Esophagus squamous epithelium (tissue), 5 donors: Measurements from ENCODE around the gene CHCHD10. TPM values are rescaled to one million over a fixed set of nuclear protein-coding genes. Genes with fewer than 3 reads are reported as not detected.

Experiments used
- DNase-seq: peaks from one replicate; lab custom pipeline; 2025; lab: John Stamatoyannopoulos, UW
- H3K27ac ChIP-seq, 4 donors: fragments of 200-600 bp; sonication (generic); one replicate each; pipeline ENCODE4 v1.5.1; 2016 to 2019; ENCODE audit warnings: mild to moderate bottlenecking in 1 of 4
- H3K27me3 ChIP-seq, 4 donors: fragments of 200-600 bp; sonication (generic); 1 replicate in 3 of 4; 2 replicates in 1 of 4; pipeline versions ENCODE4 v1.5.1 to v1.6.0; 2017 to 2021; ENCODE audit warnings: antibody characterized with exemption in 1 of 4
- H3K36me3 ChIP-seq, 3 donors: fragments of 200-600 bp; sonication (generic); one replicate each; pipeline ENCODE4 v1.5.1; 2016 to 2019
- H3K4me1 ChIP-seq, 3 donors: fragments of 200-600 bp; sonication (generic); one replicate each; pipeline ENCODE4 v1.5.1; 2017 to 2019
- H3K4me3 ChIP-seq, 4 donors: fragments of 200-600 bp; sonication (generic); 1 replicate in 3 of 4; 2 replicates in 1 of 4; pipeline ENCODE4 v1.5.1; 2016 to 2019; ENCODE audit warnings: mild to moderate bottlenecking in 2 of 4, moderate library complexity in 1 of 4
- H3K9me3 ChIP-seq, 3 donors: fragments of 200-600 bp; sonication (generic); one replicate each; pipeline ENCODE4 v1.5.1; 2016 to 2019
- POLR2A ChIP-seq, 4 donors: fragments of 450-650 bp; IDR thresholded peaks; one replicate each; pipeline ENCODE4 v1.6.1; 2017; ENCODE audit warnings: antibody characterized with exemption in 4 of 4, mild to moderate bottlenecking in 4 of 4, moderate library complexity in 3 of 4
- WGBS, 2 donors: methylation state at CpG; one replicate each; pipeline ENCODE4 v1.1.5; 2018; 5-methylcytosine and 5-hydroxymethylcytosine counted together
- intact Hi-C: fragments of 100-400 bp; cut with DNase I; formaldehyde crosslinking; loops from one replicate; pipeline ENCODE4 v1.15.0; 2022
- total RNA-seq, 4 donors: library from RNA; depleted of rRNA; stranded (reverse); fragments of >200 nt; gene quantifications; one replicate each; pipeline ENCODE4 v1.1.0, GENCODE V29; 2016
- TF ChIP-seq, protein P1 (sequence below), 6 experiments: fragments of 450-650 bp in 4 of 6; fragments of 200-600 bp in 2 of 6; sonication (generic) in 2 of 6; IDR thresholded peaks; one replicate each; pipeline ENCODE4 v1.5.1; 2016 to 2019; ENCODE audit warnings: antibody characterized with exemption in 6 of 6, mild to moderate bottlenecking in 4 of 6, moderate library complexity in 4 of 6
- donor health status: DM: yes; HTN: yes; CAD: no.

Gene CHCHD10
- total RNA-seq, 4 donors from 2014 or later, result 7.7 to 13.9 (median 10.4) TPM

GRCh38 chr22:23763954-23764353, 3.8 kb downstream of the CHCHD10 start:
- Histone ChIP-seq H3K4me3 (no peak overlapping the region), H3K36me3 (peaks cover 0 to 27% (median 0%) of the 10 kb centered on the region in 3 donors)
- 64 to 76% methylated on average over 5 to 6 of the region's 7 CpGs for WGBS, 2 donors

DNA sequence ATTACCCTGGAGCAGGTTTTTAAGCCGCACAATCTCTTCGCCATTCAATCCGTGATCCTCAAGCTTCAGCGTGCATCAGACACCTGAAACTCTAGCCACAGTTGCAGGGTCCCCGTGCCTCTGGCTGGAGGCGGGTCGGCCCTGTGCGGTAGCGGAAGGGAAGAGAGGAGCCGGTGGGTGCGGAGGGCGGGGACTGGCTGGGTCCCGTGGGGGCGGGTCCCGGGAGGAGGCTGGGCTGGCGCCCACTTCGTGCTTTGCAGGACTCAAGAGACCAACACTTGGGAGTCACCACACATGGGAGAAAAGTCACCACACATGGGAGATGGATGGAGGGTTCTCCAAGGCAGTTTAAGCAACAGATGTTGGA, 4.2 kb downstream of the CHCHD10 start:
- intact Hi-C loops, result no loop called here
- WGBS, 2 donors, result 0 to 39% methylated on average over 1 to 8 of the region's 17 CpGs
- DNase-seq, result no peak
- Histone ChIP-seq H3K9me3 (no peaks in the 10 kb centered on the region), H3K4me1 (peaks cover 9 to 62% (median 23%) of the 10 kb centered on the region in 3 donors), H3K4me3 (peak overlapping the region in 2 of 4 donors; percentile 18 to 44), H3K27me3 (no peaks in the 10 kb centered on the region), H3K36me3 (peaks cover 0 to 27% (median 0%) of the 10 kb centered on the region in 3 donors), H3K27ac (no peak overlapping the region)
- TF ChIP-seq, protein P1, sequence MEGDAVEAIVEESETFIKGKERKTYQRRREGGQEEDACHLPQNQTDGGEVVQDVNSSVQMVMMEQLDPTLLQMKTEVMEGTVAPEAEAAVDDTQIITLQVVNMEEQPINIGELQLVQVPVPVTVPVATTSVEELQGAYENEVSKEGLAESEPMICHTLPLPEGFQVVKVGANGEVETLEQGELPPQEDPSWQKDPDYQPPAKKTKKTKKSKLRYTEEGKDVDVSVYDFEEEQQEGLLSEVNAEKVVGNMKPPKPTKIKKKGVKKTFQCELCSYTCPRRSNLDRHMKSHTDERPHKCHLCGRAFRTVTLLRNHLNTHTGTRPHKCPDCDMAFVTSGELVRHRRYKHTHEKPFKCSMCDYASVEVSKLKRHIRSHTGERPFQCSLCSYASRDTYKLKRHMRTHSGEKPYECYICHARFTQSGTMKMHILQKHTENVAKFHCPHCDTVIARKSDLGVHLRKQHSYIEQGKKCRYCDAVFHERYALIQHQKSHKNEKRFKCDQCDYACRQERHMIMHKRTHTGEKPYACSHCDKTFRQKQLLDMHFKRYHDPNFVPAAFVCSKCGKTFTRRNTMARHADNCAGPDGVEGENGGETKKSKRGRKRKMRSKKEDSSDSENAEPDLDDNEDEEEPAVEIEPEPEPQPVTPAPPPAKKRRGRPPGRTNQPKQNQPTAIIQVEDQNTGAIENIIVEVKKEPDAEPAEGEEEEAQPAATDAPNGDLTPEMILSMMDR (IDR thresholded peaks at IDR 0.05), result no peak
- no peak for TF ChIP-seq POLR2A (IDR thresholded peaks at IDR 0.05)

More at GRCh38 chr22:23763954-23764353, 3.8 kb downstream of the CHCHD10 start:
- Histone ChIP-seq H3K9me3 (no peaks in the 10 kb centered on the region), H3K27me3 (no peaks in the 10 kb centered on the region), H3K27ac (no peak overlapping the region), H3K4me1 (peaks cover 13 to 66% (median 26%) of the 10 kb centered on the region in 3 donors)
- TF ChIP-seq POLR2A (IDR thresholded peaks at IDR 0.05), result no peak
- TF ChIP-seq, protein P1 (IDR thresholded peaks at IDR 0.05), result no peak
- DNase-seq, result no peak
- intact Hi-C loops, result no loop called here

- peak within 1 kb of the TSS in 2 of 4 donors; percentile 18 to 44 for H3K4me3 ChIP-seq
- WGBS, 2 donors, result 51% methylated on average over 5 of the region's 23 CpGs; no CpG with 5 or more reads in 1 of the 2 donors
- no peak within 1 kb of the TSS for H3K27ac ChIP-seq
- peaks cover 6 to 56% (median 20%) of the 10 kb centered on the region in 3 donors for H3K4me1 ChIP-seq
- H3K9me3 ChIP-seq, result no peaks in the 10 kb centered on the region
- no peaks in the 10 kb centered on the region for H3K27me3 ChIP-seq
- peaks cover 0 to 27% (median 0%) of the 10 kb centered on the region in 3 donors for H3K36me3 ChIP-seq
- intact Hi-C loops, result no loop called here
- DNase-seq, result no peak
- TF ChIP-seq POLR2A (IDR thresholded peaks at IDR 0.05), result no peak
- TF ChIP-seq, protein P1 (IDR thresholded peaks at IDR 0.05), result no peak
These were observed 4.8 kb downstream of the CHCHD10 start, which contains the start of gene C22orf15 for GRCh38 chr22:23762842-23763578. C22orf15 (plus strand) TSS chr22:23762990; CDS start chr22:23763307, 317 bp downstream.

DNA sequence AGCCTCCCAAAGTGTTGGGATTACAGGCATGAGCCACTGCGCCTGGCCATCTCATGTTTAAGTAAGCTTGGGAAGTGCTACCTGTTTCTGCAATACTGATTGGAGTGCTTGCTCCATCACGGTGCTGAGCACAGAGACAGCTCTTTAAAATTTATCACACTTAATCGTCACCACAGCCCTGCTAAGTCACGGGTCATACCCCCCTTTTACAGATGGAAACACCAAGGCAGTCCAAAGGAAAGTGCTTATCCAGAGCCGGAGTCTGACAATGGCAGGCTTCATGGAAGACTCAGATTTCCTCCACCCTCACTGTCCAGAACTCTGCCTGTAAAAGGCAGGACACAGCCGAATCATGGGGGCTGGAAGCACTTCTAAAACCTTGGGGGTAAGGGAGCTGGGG, 7.7 kb downstream of the CHCHD10 start:
- 84 to 92% methylated on average over 6 of the region's 6 CpGs for WGBS, 2 donors
- no peak overlapping the region for H3K27ac ChIP-seq
- H3K4me1 ChIP-seq, result peaks cover 0 to 32% (median 3%) of the 10 kb centered on the region in 3 donors
- no peak overlapping the region for H3K4me3 ChIP-seq
- intact Hi-C loops, result no loop called here
- no peaks in the 10 kb centered on the region for H3K27me3 ChIP-seq
- TF ChIP-seq, protein P1 (IDR thresholded peaks at IDR 0.05), result no peak
- TF ChIP-seq POLR2A (IDR thresholded peaks at IDR 0.05), result no peak
- no peak for DNase-seq
- H3K36me3 ChIP-seq, result peaks cover 0 to 19% (median 0%) of the 10 kb centered on the region in 3 donors
- H3K9me3 ChIP-seq, result no peaks in the 10 kb centered on the region

GRCh38 chr22:23759566-23759965, 8.2 kb downstream of the CHCHD10 start:
- WGBS, 2 donors, result 80 to 100% methylated on average over 1 to 2 of the region's 4 CpGs
- Histone ChIP-seq H3K27me3 (no peaks in the 10 kb centered on the region), H3K4me1 (peaks cover 0 to 31% (median 3%) of the 10 kb centered on the region in 3 donors), H3K4me3 (no peak overlapping the region), H3K27ac (no peak overlapping the region), H3K9me3 (no peaks in the 10 kb centered on the region), H3K36me3 (peaks cover 0 to 14% (median 0%) of the 10 kb centered on the region in 3 donors)
- intact Hi-C loops, result no loop called here
- no peak for DNase-seq
- TF ChIP-seq, protein P1 (IDR thresholded peaks at IDR 0.05), result no peak
- no peak for TF ChIP-seq POLR2A (IDR thresholded peaks at IDR 0.05)
